GM21723 (cell line): Measurements from ENCODE around the gene GIPC1.

ENCODE experiments used
- ATAC-seq: cut with Tn5 transposase; IDR thresholded peaks from one replicate; pipeline ENCODE4 v1.9.1; 2021; ENCODE audit warnings: mild to moderate bottlenecking, moderate library complexity; ENCODE audit not compliant: unreplicated experiment

GIPC1 gene

GRCh38 chr19:14439014-14439413, 56.9 kb downstream of the GIPC1 start:
- ATAC-seq = no peak

- ATAC-seq = no peak
Measured at GRCh38 chr19:14437578-14438140, 58.3 kb downstream of the GIPC1 start.

DNA sequence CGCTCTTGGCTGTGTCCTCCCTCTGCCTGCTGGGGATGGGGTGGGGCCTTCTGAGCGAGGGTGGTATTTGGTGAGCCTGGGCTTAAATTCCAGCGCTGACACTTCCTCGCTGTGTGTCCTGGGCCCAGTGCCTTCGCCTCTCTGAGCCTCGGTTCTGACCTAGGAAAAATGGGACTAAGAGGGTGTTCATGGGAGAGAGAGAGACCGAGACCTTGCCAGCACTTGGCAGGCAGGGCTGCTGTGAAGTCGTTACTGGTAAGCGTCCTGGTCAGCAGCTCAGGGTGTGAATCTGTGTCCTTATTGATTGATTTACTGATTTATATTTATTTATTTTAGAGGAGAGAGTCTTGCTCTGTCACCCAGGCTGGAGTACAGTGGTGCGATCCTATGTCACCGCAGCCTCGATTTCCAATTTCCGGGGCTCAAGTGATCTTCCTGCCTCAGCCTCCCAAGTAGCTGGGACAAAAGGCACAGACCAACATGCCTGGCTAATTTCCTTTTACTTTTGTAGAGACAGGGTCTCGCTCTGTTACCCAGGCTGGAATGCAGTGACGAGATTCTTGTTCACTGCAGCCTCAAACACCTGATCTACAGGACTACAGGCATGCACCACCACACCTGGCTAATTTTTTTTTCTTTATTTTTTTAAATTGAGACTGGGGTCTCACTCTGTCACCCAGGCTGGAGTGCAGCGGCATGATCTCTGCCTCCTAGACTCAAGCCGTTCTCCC, 60.4 kb downstream of the GIPC1 start:
- no peak for ATAC-seq

DNA sequence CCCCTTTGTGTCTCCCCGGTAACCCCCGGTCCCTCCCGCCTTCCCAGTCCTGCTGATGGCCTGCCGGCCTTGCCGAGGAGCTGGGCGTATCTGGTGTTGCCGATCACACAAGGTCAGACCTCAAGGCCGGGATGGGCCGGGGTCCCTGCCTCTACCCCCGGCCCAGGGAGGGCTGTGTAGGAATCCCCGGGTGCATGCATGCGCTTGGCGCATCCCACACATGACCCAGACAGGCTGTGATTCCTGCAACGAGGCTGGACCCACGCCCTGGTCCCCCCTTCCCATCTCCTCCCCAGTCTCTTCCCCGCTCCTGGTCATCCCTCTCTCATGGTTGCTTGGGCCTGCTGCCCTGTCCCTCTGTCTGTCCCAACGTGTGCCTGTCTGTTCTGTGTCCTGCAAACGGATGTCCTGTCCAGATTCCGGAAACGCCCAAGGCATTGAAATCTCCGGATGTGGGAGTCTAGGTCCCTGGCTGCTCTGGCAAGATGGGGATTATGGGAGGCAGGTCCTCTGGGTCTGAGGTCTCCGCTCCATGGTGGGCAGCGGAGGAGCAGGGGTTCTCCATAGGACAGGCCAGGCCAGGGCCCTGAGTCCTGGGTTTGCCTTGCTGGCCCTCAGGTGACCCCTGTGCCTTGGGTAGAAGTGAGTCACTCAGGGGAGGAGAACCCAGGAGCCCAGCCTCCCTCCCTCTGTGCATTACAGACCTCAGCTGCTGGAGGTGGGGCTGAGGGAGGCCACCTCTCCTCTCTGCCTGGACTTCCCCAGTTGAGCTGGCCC, 61.2 kb downstream of the GIPC1 start:
- ATAC-seq = no peak

GRCh38 chr19:14433554-14434501, 62.1 kb downstream of the GIPC1 start:
- no peak for ATAC-seq

DNA sequence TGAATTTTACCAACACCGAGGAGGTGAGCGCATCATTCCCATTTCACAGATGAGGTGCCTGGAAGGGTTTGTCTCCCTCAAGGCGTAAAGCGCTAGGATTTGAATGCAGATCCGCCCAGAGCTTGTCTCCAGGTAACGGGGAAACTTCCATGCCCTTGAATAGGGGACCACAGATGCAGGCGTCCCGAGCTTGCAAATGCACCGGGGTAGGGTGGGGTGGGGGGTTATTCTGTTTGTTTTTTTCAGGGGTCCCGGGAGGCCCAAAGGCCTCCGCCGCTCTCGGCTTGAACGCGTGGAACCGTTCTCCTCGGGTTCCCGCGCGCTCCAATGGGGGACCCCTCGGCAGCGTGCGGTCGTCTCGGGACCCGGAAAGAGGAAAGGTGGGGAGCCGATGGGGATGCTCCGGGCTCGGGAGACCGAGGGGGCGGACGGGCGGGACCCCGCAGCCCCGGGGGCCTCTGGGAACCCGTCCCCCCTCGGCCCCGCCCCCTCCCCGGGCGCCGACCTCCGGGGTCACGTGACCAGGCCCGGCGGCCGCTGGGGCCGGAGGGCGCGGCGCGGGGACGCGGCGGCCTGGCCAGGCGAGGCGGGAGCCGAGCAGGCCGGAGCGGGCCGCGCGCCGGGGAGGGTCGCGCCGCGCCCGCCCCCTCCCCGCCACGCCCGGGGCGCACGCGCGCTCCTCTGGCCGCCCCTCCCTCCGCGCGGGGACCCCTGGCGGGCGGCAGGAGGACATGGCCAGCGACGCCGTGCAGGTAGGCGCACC, 63.0 kb downstream of the GIPC1 start, which contains the start of gene PKN1:
Gene PKN1, plus strand, starts transcription at position 516 of the 763 bp plus-strand sequence. Its CDS starts 216 bp downstream, at position 732.
- ATAC-seq = no peak

DNA sequence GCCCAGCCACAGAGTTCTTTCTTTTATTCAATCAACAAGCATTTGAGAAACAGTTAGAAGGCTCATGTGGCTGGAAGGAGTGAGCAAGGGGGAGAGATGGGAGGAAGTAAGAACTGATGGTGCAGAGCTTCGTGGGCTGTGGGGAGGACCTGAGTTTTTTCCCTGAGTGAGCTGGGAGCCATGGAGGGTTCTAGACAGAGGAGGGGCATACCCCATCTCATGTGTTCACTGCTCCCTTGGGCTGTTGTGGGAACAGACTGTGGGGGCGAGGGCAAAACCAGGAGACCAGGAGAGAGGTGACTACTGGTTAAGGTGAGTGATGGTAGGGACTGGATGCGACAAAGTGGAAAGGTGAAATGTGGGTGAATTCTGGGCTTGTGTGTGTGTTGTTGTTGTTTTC, 65.2 kb downstream of the GIPC1 start:
- no peak for ATAC-seq

- no peak for ATAC-seq
Measured at GRCh38 chr19:14428882-14429416, 67.0 kb downstream of the GIPC1 start.
